ENCODE measurements around the gene POU2AF2. TPM values are rescaled to one million over a fixed set of nuclear protein-coding genes. Genes with fewer than 3 reads are reported as not detected.

Gene POU2AF2
- total and polyA plus RNA-seq, 2 donors (not counting 3 experiments of a cell fraction or from before 2014, with no cell fraction given): not detected

DNA sequence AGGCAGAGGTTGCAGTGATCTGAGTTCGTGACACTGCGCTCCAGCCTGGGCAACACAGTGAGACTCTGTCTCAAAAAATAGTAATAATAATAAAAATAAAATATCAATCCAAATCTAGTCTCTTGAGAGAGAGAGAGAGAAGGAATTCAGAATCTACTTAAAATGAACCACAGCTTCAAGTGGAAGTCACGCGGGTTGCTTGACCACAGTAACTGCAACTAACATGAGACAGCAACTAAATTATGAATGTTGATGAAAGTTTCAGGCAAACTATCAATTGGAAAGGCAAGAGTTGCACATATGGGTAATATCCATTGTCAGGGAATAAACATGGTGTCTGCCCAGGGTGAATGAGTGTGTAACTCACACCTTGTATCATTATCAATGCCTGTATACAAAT lies 12.5 kb downstream of the POU2AF2 start:
- BruUV-seq (replicated peaks): no TSS peak
- Histone ChIP-seq H3K4me3 (replicated peaks in 1 of 3; ENCODE audit: insufficient read depth in 1 of 3, low read depth in 1 of 3, low read length in 3 of 3) (no peak overlapping the region), H3K27me3 (ENCODE audit: control insufficient read depth in 2 of 2, insufficient read depth in 2 of 2, low read length in 2 of 2) (peaks cover 0 to 3% of the 10 kb centered on the region in 2 experiments), H3K4me2 (ENCODE audit: insufficient read depth, low read length) (no peak overlapping the region), H3K9ac (replicated peaks; ENCODE audit: extremely low read depth, insufficient read depth, low read length) (no peak overlapping the region), H4K20me1 (replicated peaks; ENCODE audit: control insufficient read depth, extremely low read depth, insufficient read depth, low read length) (no peaks in the 10 kb centered on the region), H2AFZ (ENCODE audit: low read depth, low read length) (no peak overlapping the region), H3K4me1 (ENCODE audit: control insufficient read depth, extremely low read depth, insufficient read depth, low read length) (no peaks in the 10 kb centered on the region), H3K79me2 (ENCODE audit: control insufficient read depth, insufficient read depth, low read length) (no peaks in the 10 kb centered on the region), H3K36me3 (ENCODE audit: control insufficient read depth in 2 of 2, extremely low read depth in 1 of 2, insufficient read depth in 2 of 2, low read length in 2 of 2) (no peaks in the 10 kb centered on the region), H3K9me1 (replicated peaks; ENCODE audit: control insufficient read depth, extremely low read depth, insufficient read depth, low read length) (no peaks in the 10 kb centered on the region), H3K27ac (ENCODE audit: insufficient read depth, low read depth, low read length) (no peak overlapping the region), H3K9me3 (replicated peaks; ENCODE audit: control insufficient read depth, insufficient read depth, low read length) (no peaks in the 10 kb centered on the region)
- ChIA-PET POLR2A (no interaction called here), CTCF (no interaction called here)
- FAIRE-seq (no peak), DNase-seq (ENCODE audit: low read depth, low spot score) (no peak)
- TF ChIP-seq POLR2A (IDR thresholded peaks at IDR 0.05; ENCODE audit: low read depth, low read length) (no peak), FOS (IDR thresholded peaks at IDR 0.05; ENCODE audit: borderline replicate concordance, insufficient read depth, low read length) (no peak), MYC (IDR thresholded peaks at IDR 0.05; ENCODE audit: low read depth, low read length) (no peak), JUN (IDR thresholded peaks at IDR 0.05; ENCODE audit: borderline replicate concordance, insufficient read depth, insufficient read length, low read depth) (no peak), EZH2 (IDR thresholded peaks at IDR 0.05; ENCODE audit: borderline replicate concordance, low read depth, low read length, severe bottlenecking) (no peak)
- intact Hi-C loops (cut with micrococcal nuclease): no loop called here
- dilution Hi-C loops (cut with MboI; ENCODE audit: extremely low pct_ligation_motif_present, low sequenced_read_pairs): no loop called here

DNA sequence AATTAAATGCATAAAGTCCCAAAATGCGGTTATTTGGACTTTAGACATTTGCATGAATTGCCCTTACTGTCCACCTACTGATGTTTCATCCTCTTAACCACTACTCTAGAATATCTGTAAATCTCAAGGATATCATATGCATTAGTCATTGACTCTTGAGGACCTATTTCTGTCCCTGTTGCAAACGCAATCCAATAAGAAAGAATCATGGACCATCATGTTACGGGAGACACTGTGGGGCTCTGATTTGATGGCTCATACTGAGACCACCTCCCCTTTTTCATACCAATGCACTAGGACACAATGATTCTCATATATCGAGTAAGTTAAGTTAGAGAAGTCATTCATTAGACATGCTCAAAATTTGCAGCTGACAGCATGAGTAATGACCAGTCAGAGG lies 14.4 kb downstream of the POU2AF2 start:
- H3K27ac ChIP-seq (ENCODE audit: insufficient read depth, low read depth, low read length): no peak overlapping the region
- H3K36me3 ChIP-seq (ENCODE audit: control insufficient read depth in 2 of 2, extremely low read depth in 1 of 2, insufficient read depth in 2 of 2, low read length in 2 of 2): no peaks in the 10 kb centered on the region
- H3K9me3 ChIP-seq (replicated peaks; ENCODE audit: control insufficient read depth, insufficient read depth, low read length): no peaks in the 10 kb centered on the region
- no peaks in the 10 kb centered on the region for H3K79me2 ChIP-seq (ENCODE audit: control insufficient read depth, insufficient read depth, low read length)
- H3K27me3 ChIP-seq (ENCODE audit: control insufficient read depth in 2 of 2, insufficient read depth in 2 of 2, low read length in 2 of 2): peaks cover 0 to 3% of the 10 kb centered on the region in 2 experiments
- H2AFZ ChIP-seq (ENCODE audit: low read depth, low read length): no peak overlapping the region
- ChIA-PET CTCF (no interaction called here), POLR2A (no interaction called here)
- no peaks in the 10 kb centered on the region for H4K20me1 ChIP-seq (replicated peaks; ENCODE audit: control insufficient read depth, extremely low read depth, insufficient read depth, low read length)
- H3K9me1 ChIP-seq (replicated peaks; ENCODE audit: control insufficient read depth, extremely low read depth, insufficient read depth, low read length): no peaks in the 10 kb centered on the region
- no peaks in the 10 kb centered on the region for H3K4me1 ChIP-seq (ENCODE audit: control insufficient read depth, extremely low read depth, insufficient read depth, low read length)
- BruUV-seq (replicated peaks): no TSS peak
- DNase-seq (ENCODE audit: low read depth, low spot score) (no peak), FAIRE-seq (no peak)
- TF ChIP-seq EZH2 (IDR thresholded peaks at IDR 0.05; ENCODE audit: borderline replicate concordance, low read depth, low read length, severe bottlenecking) (no peak), JUN (IDR thresholded peaks at IDR 0.05; ENCODE audit: borderline replicate concordance, insufficient read depth, insufficient read length, low read depth) (no peak), POLR2A (IDR thresholded peaks at IDR 0.05; ENCODE audit: low read depth, low read length) (no peak), GATA2 (IDR thresholded peaks at IDR 0.05; ENCODE audit: insufficient read depth, insufficient read length, low read depth, low read length) (no peak)
- no peak overlapping the region for H3K9ac ChIP-seq (replicated peaks; ENCODE audit: extremely low read depth, insufficient read depth, low read length)
- H3K4me2 ChIP-seq (ENCODE audit: insufficient read depth, low read length): no peak overlapping the region
- H3K4me3 ChIP-seq (replicated peaks in 1 of 3; ENCODE audit: insufficient read depth in 1 of 3, low read depth in 1 of 3, low read length in 3 of 3): no peak overlapping the region
- dilution Hi-C loops (cut with MboI; ENCODE audit: extremely low pct_ligation_motif_present, low sequenced_read_pairs): no loop called here
- intact Hi-C loops (cut with micrococcal nuclease): no loop called here

Measured in endothelial cell of umbilical vein (primary cell).